Natural killer cell (primary cell): ENCODE data around the gene RERE. TPM values are rescaled to one million over a fixed set of nuclear protein-coding genes. Genes with fewer than 3 reads are reported as not detected.

ENCODE experiments used
- ATAC-seq, 3 donors: fragments of 150-1000 bp in 2 of 3; fragments of 200-7000 bp in 1 of 3; cut with Tn5 transposase; 1 replicate in 1 of 3; 2 replicates in 2 of 3; pipeline ENCODE4 v1.10.0; 2021; ENCODE audit warnings: mild to moderate bottlenecking in 2 of 3, moderate library complexity in 2 of 3
- DNase-seq, 2 donors: peaks; one replicate each; pipeline versions ENCODE4 v3.0.0 to v3.0.0-alpha.2; 2013 to 2021; ENCODE audit warnings: mixed read lengths in 1 of 2
- H3K27ac ChIP-seq: one replicate; pipeline ENCODE4 v1.5.1; 2013; ENCODE audit warnings: mild to moderate bottlenecking, low read length
- H3K27me3 ChIP-seq: one replicate; pipeline ENCODE4 v1.6.1; 2013; ENCODE audit warnings: low read length; ENCODE audit not compliant: control insufficient read depth, insufficient read depth
- H3K36me3 ChIP-seq: one replicate; pipeline ENCODE4 v1.6.1; 2013; ENCODE audit warnings: low read length; ENCODE audit not compliant: control insufficient read depth, insufficient read depth
- H3K4me1 ChIP-seq: one replicate; pipeline ENCODE4 v1.6.1; 2013; ENCODE audit warnings: low read length; ENCODE audit not compliant: control insufficient read depth, insufficient read depth
- H3K4me3 ChIP-seq: one replicate; pipeline ENCODE4 v1.5.1; 2013; ENCODE audit warnings: low read length
- H3K9me3 ChIP-seq: one replicate; pipeline ENCODE4 v1.6.1; 2013; ENCODE audit warnings: low read length; ENCODE audit not compliant: control insufficient read depth, insufficient read depth
- H3K27ac Mint-ChIP-seq, 2 donors: one replicate each; pipeline ENCODE4 v1.8.0; 2022; ENCODE audit warnings: mild to moderate bottlenecking in 2 of 2, mixed read lengths in 2 of 2, moderate library complexity in 1 of 2
- H3K27me3 Mint-ChIP-seq, 2 donors: one replicate each; pipeline ENCODE4 v1.8.0; 2022; ENCODE audit warnings: low read depth in 2 of 2, mixed read lengths in 2 of 2
- H3K36me3 Mint-ChIP-seq: one replicate; pipeline ENCODE4 v1.8.0; 2022; ENCODE audit warnings: mixed read lengths
- H3K4me1 Mint-ChIP-seq, 2 donors: one replicate each; pipeline ENCODE4 v1.8.0; 2022; ENCODE audit warnings: mixed read lengths in 2 of 2
- H3K4me3 Mint-ChIP-seq: one replicate; pipeline ENCODE4 v1.8.0; 2022; ENCODE audit warnings: mild to moderate bottlenecking, moderate library complexity, mixed read lengths
- H3K9me3 Mint-ChIP-seq, 2 donors: one replicate each; pipeline ENCODE4 v1.8.0; 2022; ENCODE audit warnings: mixed read lengths in 2 of 2
- CTCF ChIP-seq: fragments of 200-600 bp; IDR thresholded peaks from one replicate; pipeline ENCODE4 v1.8.0; 2022; ENCODE audit warnings: antibody characterized with exemption
- WGBS: methylation state at CpG from one replicate; pipeline ENCODE4 v1.1.7; 2013; ENCODE audit warnings: missing lambda C conversion rate; ENCODE audit not compliant: insufficient coverage; 5-methylcytosine and 5-hydroxymethylcytosine counted together
- intact Hi-C: fragments of 100-400 bp; cut with micrococcal nuclease; formaldehyde crosslinking; loops from one replicate; pipeline ENCODE4 v1.14.2; 2022
- total RNA-seq, 4 donors: library from RNA; stranded (reverse); fragments of 120-200 nt in 1 of 4; gene quantifications; one replicate each; pipeline versions ENCODE4 v1.2.3 to v1.2.4, GENCODE V29; 2013 to 2022

RERE gene
- total RNA-seq, 3 donors from 2014 or later (not counting 1 experiment from before 2014, with no cell fraction given): 67.7 to 76.0 (median 73.0) TPM

GRCh38 chr1:8427493-8427892 is 389.9 kb downstream of the RERE start:
- Histone ChIP-seq H3K27ac (peak overlapping the region; percentile 57), H3K4me1 (peaks cover 67% of the 10 kb centered on the region), H3K4me3 (no peak overlapping the region), H3K27me3 (no peaks in the 10 kb centered on the region), H3K36me3 (no peaks in the 10 kb centered on the region), H3K9me3 (no peaks in the 10 kb centered on the region)
- intact Hi-C loops: loop anchor here (5.0 to 10.0 kb wide), 2 partner anchors 47 to 275 kb away; no protein-coding TSS in a partner anchor
- 0% methylated on average over 5 of the region's 5 CpGs for WGBS
- no peaks in the 10 kb centered on the region for H3K36me3 Mint-ChIP-seq
- DNase-seq: peak in 1 of 2 donors; percentile 75
- H3K27ac Mint-ChIP-seq: peak overlapping the region; percentile 62 to 83
- H3K4me3 Mint-ChIP-seq: peak overlapping the region; percentile 85
- ATAC-seq: peak; percentile 29 to 71 (median 71)
- TF ChIP-seq CTCF: no peak
- peaks cover 75 to 85% of the 10 kb centered on the region in 2 donors for H3K4me1 Mint-ChIP-seq
- H3K27me3 Mint-ChIP-seq: peaks cover 8 to 17% of the 10 kb centered on the region in 2 donors
- no peaks in the 10 kb centered on the region for H3K9me3 Mint-ChIP-seq

- 73% methylated on average over 4 of the region's 4 CpGs for WGBS
- intact Hi-C loops: loop anchor here (5.0 to 10.0 kb wide), 2 partner anchors 48 to 275 kb away; no protein-coding TSS in a partner anchor
- no peaks in the 10 kb centered on the region for H3K36me3 Mint-ChIP-seq
- H3K9me3 Mint-ChIP-seq: no peaks in the 10 kb centered on the region
- H3K4me3 Mint-ChIP-seq: peak overlapping the region; percentile 85
- no peak for DNase-seq
- Histone ChIP-seq H3K4me3 (no peak overlapping the region), H3K4me1 (peaks cover 69% of the 10 kb centered on the region), H3K9me3 (no peaks in the 10 kb centered on the region), H3K36me3 (no peaks in the 10 kb centered on the region), H3K27ac (peak overlapping the region; percentile 57), H3K27me3 (no peaks in the 10 kb centered on the region)
- peaks cover 8 to 12% of the 10 kb centered on the region in 2 donors for H3K27me3 Mint-ChIP-seq
- no peak for ATAC-seq
- no peak for TF ChIP-seq CTCF
- H3K4me1 Mint-ChIP-seq: peaks cover 70 to 80% of the 10 kb centered on the region in 2 donors
- peak overlapping the region; percentile 62 to 83 for H3K27ac Mint-ChIP-seq
These were observed 390.4 kb downstream of the RERE start for GRCh38 chr1:8426996-8427395.

GRCh38 chr1:8425781-8426161 is 391.7 kb downstream of the RERE start:
- no peak for DNase-seq
- intact Hi-C loops: loop anchor here (5.0 to 10.0 kb wide), 2 partner anchors 49 to 277 kb away; no protein-coding TSS in a partner anchor
- H3K27ac Mint-ChIP-seq: no peak overlapping the region
- peaks cover 8 to 12% of the 10 kb centered on the region in 2 donors for H3K27me3 Mint-ChIP-seq
- TF ChIP-seq CTCF: no peak
- H3K36me3 ChIP-seq: no peaks in the 10 kb centered on the region
- no peaks in the 10 kb centered on the region for H3K36me3 Mint-ChIP-seq
- H3K4me3 ChIP-seq: no peak overlapping the region
- peaks cover 62% of the 10 kb centered on the region for H3K4me1 ChIP-seq
- peak overlapping the region; percentile 25 for H3K4me3 Mint-ChIP-seq
- no peak overlapping the region for H3K27ac ChIP-seq
- no peaks in the 10 kb centered on the region for H3K9me3 Mint-ChIP-seq
- no peak for ATAC-seq
- peaks cover 58 to 68% of the 10 kb centered on the region in 2 donors for H3K4me1 Mint-ChIP-seq
- WGBS: 98% methylated on average over 3 of the region's 3 CpGs
- H3K9me3 ChIP-seq: no peaks in the 10 kb centered on the region
- no peaks in the 10 kb centered on the region for H3K27me3 ChIP-seq
